Karpas-422 (cell line): ENCODE measurements around the gene ZNF24. TPM values are rescaled to one million over a fixed set of nuclear protein-coding genes. Genes with fewer than 3 reads are reported as not detected.

Experiments used
- DNase-seq: peaks from one replicate; pipeline ENCODE4 v3.0.0-alpha.2; 2015
- H2AFZ ChIP-seq: fragments of 200-600 bp; sonication (generic); 2 replicates; pipeline ENCODE4 v1.6.1; 2014; ENCODE audit warnings: antibody characterized with exemption, low read length, mixed read lengths
- H3K27ac ChIP-seq: fragments of 200-600 bp; sonication (generic); 2 replicates; pipeline ENCODE4 v1.5.1; 2014; ENCODE audit warnings: mild to moderate bottlenecking, low read length, moderate library complexity
- H3K27me3 ChIP-seq: fragments of 200-600 bp; sonication (generic); 2 replicates; pipeline ENCODE4 v1.6.1; 2014; ENCODE audit warnings: low read length, mixed read lengths
- H3K36me3 ChIP-seq: fragments of 200-600 bp; sonication (generic); 2 replicates; pipeline ENCODE4 v1.6.1; 2014; ENCODE audit warnings: low read length, mixed read lengths; ENCODE audit not compliant: insufficient read depth
- H3K4me1 ChIP-seq: fragments of 200-600 bp; sonication (generic); 2 replicates; pipeline ENCODE4 v1.6.1; 2014; ENCODE audit warnings: mild to moderate bottlenecking, low read length, mixed read lengths
- H3K4me2 ChIP-seq: fragments of 200-600 bp; sonication (generic); 2 replicates; pipeline ENCODE4 v1.6.1; 2014; ENCODE audit warnings: low read length, low read depth, mild to moderate bottlenecking; ENCODE audit not compliant: poor library complexity, severe bottlenecking
- H3K4me3 ChIP-seq: fragments of 200-600 bp; sonication (generic); 2 replicates; pipeline ENCODE4 v1.5.1; 2014; ENCODE audit warnings: mild to moderate bottlenecking, antibody characterized with exemption, low read length, mixed read lengths
- H3K79me2 ChIP-seq: fragments of 200-600 bp; sonication (generic); 2 replicates; pipeline ENCODE4 v1.6.1; 2014; ENCODE audit warnings: mild to moderate bottlenecking, low read length, mixed read lengths
- H3K9ac ChIP-seq: fragments of 200-600 bp; sonication (generic); 2 replicates; pipeline ENCODE4 v1.6.0; 2014; ENCODE audit warnings: low read length
- H3K9me2 ChIP-seq: fragments of 200-600 bp; sonication (generic), shearing (Covaris generic); replicated peaks from 2 replicates; pipeline ENCODE4 v1.6.0; 2014; ENCODE audit warnings: mild to moderate bottlenecking, low read length, moderate library complexity; ENCODE audit not compliant: insufficient read depth
- H3K9me3 ChIP-seq: fragments of 300-700, 200-600 bp; sonication (generic); 2 replicates; pipeline ENCODE4 v1.6.1; 2014; ENCODE audit warnings: low read length, mixed read lengths
- H4K20me1 ChIP-seq: fragments of 200-600 bp; sonication (generic); 2 replicates; pipeline ENCODE4 v1.6.1; 2014; ENCODE audit warnings: mild to moderate bottlenecking, antibody characterized with exemption, low read length, low read depth; ENCODE audit not compliant: insufficient read depth
- total RNA-seq: library from RNA; depleted of rRNA; stranded (reverse); fragments of >200 nt; shearing (Covaris generic); gene quantifications from 2 replicates; pipeline ENCODE4 v1.2.3, GENCODE V29; 2014; ENCODE audit warnings: low replicate concordance

Gene ZNF24
- total RNA-seq, 1 experiment from 2014 or later, result 42.6 TPM

GRCh38 chr18:35345950-35346349, 1.7 kb upstream of the ZNF24 start:
- peaks cover 14% of the 10 kb centered on the region for H4K20me1 ChIP-seq
- H3K4me3 ChIP-seq, result no peak overlapping the region
- H3K27me3 ChIP-seq, result no peaks in the 10 kb centered on the region
- H3K79me2 ChIP-seq, result peaks cover 38% of the 10 kb centered on the region
- no peak overlapping the region for H3K4me2 ChIP-seq
- no peak overlapping the region for H3K27ac ChIP-seq
- H3K36me3 ChIP-seq, result peaks cover 26% of the 10 kb centered on the region
- no peaks in the 10 kb centered on the region for H3K9me3 ChIP-seq
- no peaks in the 10 kb centered on the region for H3K9me2 ChIP-seq
- peak overlapping the region; percentile 61; the same call in 1 of the 2 replicates for H2AFZ ChIP-seq
- DNase-seq, result no peak
- H3K9ac ChIP-seq, result no peak overlapping the region
- H3K4me1 ChIP-seq, result peaks cover 24% of the 10 kb centered on the region

DNA sequence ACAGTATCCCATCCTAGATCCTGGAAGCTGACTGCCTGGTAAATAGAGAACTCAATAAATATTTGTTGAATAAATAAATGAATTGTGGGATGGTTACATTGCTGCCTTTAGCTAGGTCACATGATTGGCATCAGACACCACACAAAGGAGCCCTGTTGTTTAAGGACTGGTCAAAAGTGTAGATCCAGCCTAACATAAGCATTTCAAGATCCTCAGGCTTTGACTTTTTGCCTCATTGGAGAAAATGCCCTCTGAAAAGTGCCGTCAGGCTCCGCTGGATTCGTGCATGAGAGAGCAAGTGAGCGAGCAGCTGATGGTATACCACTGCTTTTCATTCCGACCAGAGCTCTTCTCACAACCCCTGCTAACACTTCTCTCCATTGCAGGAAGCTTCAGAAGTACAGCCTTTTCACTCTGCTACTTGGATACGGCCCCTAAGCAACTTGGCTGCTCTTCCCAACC, 1.3 kb upstream of the ZNF24 start:
- Histone ChIP-seq H3K27ac (no peak overlapping the region), H3K9me3 (no peaks in the 10 kb centered on the region), H4K20me1 (peaks cover 14% of the 10 kb centered on the region), H3K4me1 (peaks cover 24% of the 10 kb centered on the region), H3K9me2 (no peaks in the 10 kb centered on the region), H3K4me2 (peak overlapping the region; percentile 90), H3K79me2 (peaks cover 42% of the 10 kb centered on the region), H3K4me3 (no peak overlapping the region), H3K9ac (no peak overlapping the region), H3K36me3 (peaks cover 30% of the 10 kb centered on the region), H3K27me3 (no peaks in the 10 kb centered on the region), H2AFZ (peak overlapping the region; percentile 61; the same call in 1 of the 2 replicates)
- no peak for DNase-seq

DNA sequence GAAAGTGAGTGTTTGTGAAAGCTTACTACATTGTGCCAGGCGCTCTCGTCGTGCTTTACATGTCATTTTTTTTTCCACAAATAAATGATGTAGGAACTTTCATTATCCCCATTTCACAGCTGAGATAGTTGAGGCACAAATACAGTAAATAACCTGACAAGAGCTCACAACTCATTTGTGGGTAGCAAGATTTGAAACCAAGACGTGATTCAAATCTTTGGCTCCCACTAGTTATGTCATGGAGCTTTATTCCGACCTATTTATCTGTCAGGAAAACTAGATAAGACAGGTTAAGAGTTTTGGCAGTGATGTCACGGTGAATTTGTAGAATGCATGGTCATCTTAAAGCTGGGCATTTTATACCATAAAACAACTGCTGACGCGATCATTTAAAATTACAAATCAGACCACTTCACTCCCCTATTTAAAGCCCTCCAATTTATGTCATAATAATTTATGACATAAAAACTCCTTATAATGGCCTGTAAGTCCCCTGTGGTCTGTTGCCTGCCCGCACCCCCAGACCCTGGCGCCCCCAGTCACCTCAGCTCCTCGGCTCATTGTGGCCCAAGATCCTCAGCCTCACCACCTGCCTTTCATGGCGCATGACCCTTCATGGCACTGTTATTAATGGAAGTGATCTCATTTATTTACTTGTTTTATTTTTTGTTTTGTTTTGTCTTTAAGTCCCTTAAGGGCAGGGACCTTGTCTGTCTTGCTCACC, 678 bp upstream of the ZNF24 start:
- H3K9me3 ChIP-seq, result no peaks in the 10 kb centered on the region
- H3K4me2 ChIP-seq, result peak overlapping the region; percentile 90
- H3K4me1 ChIP-seq, result peaks cover 24% of the 10 kb centered on the region
- H3K27ac ChIP-seq, result peak overlapping the region; percentile 89
- peaks cover 36% of the 10 kb centered on the region for H3K36me3 ChIP-seq
- H2AFZ ChIP-seq, result peak overlapping the region; percentile 98
- H3K9ac ChIP-seq, result peak overlapping the region; percentile 98
- peak overlapping the region; percentile 92 for H3K4me3 ChIP-seq
- H3K79me2 ChIP-seq, result peaks cover 48% of the 10 kb centered on the region
- no peaks in the 10 kb centered on the region for H3K27me3 ChIP-seq
- DNase-seq, result no peak
- no peaks in the 10 kb centered on the region for H3K9me2 ChIP-seq
- H4K20me1 ChIP-seq, result peaks cover 14% of the 10 kb centered on the region

- Histone ChIP-seq H3K79me2 (peaks cover 62% of the 10 kb centered on the region), H3K4me2 (peak overlapping the region; percentile 90), H3K9me2 (no peaks in the 10 kb centered on the region), H2AFZ (no peak overlapping the region), H3K27me3 (no peaks in the 10 kb centered on the region), H3K4me3 (peak overlapping the region; percentile 92), H3K36me3 (peaks cover 50% of the 10 kb centered on the region), H4K20me1 (peaks cover 14% of the 10 kb centered on the region), H3K9me3 (no peaks in the 10 kb centered on the region), H3K27ac (no peak overlapping the region; the same call in 1 of the 2 replicates), H3K4me1 (peaks cover 24% of the 10 kb centered on the region), H3K9ac (peak overlapping the region; percentile 98)
- no peak for DNase-seq
These were observed 708 bp downstream of the ZNF24 start for GRCh38 chr18:35343488-35343935.

- Histone ChIP-seq H4K20me1 (peaks cover under 1% of the 10 kb centered on the region), H3K27me3 (no peaks in the 10 kb centered on the region), H2AFZ (no peak overlapping the region), H3K9me2 (no peaks in the 10 kb centered on the region), H3K9ac (no peak overlapping the region), H3K79me2 (peaks cover 44% of the 10 kb centered on the region), H3K4me2 (no peak overlapping the region), H3K27ac (no peak overlapping the region), H3K4me1 (no peaks in the 10 kb centered on the region), H3K36me3 (peaks cover 90% of the 10 kb centered on the region), H3K4me3 (no peak overlapping the region), H3K9me3 (no peaks in the 10 kb centered on the region)
- no peak for DNase-seq
These were observed 6.9 kb downstream of the ZNF24 start for GRCh38 chr18:35337286-35337685.

DNA sequence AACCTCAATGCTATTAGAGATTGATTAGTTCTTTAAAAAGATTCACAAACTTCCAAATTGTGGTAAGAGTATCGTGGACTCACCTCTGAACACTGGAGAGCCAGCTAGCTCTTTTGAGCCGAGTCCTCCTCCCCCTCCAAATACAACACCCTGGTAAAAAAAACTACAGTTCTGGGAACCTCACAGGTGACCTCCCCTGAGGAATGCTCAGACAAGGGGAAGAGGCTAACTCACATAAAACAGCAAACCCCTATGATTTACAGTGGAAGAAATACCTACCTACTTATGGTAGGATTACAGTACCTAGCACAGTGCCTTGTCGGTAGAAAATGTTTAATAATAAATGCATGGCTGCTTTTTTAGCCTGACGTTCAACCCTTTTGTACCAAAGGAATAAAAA, 8.4 kb downstream of the ZNF24 start:
- no peak overlapping the region for H3K4me2 ChIP-seq
- peaks cover 30% of the 10 kb centered on the region for H3K79me2 ChIP-seq
- no peak for DNase-seq
- no peaks in the 10 kb centered on the region for H4K20me1 ChIP-seq
- peaks cover 77% of the 10 kb centered on the region for H3K36me3 ChIP-seq
- no peak overlapping the region for H3K9ac ChIP-seq
- no peaks in the 10 kb centered on the region for H3K27me3 ChIP-seq
- H3K9me3 ChIP-seq, result no peaks in the 10 kb centered on the region
- no peak overlapping the region for H3K4me3 ChIP-seq
- no peak overlapping the region for H2AFZ ChIP-seq
- H3K9me2 ChIP-seq, result no peaks in the 10 kb centered on the region
- no peaks in the 10 kb centered on the region for H3K4me1 ChIP-seq
- H3K27ac ChIP-seq, result no peak overlapping the region

DNA sequence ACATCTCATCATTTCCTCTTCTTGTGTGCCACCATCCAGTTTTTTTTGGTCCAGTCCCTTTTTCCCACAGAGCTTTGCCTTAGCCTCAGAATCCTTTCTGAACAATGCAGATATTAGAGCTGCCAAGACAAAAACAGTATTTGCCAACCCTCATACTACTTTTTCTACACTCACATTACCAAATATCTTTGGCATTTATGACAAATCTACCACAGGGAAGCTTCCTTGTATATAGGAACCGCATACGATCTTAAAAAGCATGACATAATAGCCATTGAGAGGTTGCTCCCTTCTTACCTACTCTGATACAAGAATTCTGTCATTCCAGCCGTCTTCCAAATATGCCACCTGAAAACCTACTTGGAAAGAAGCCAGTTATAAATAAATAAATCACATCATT, 9.4 kb downstream of the ZNF24 start:
- H3K36me3 ChIP-seq, result peaks cover 66% of the 10 kb centered on the region
- H3K27me3 ChIP-seq, result no peaks in the 10 kb centered on the region
- H3K9me3 ChIP-seq, result no peaks in the 10 kb centered on the region
- H3K4me1 ChIP-seq, result no peaks in the 10 kb centered on the region
- H4K20me1 ChIP-seq, result no peaks in the 10 kb centered on the region
- H3K4me2 ChIP-seq, result no peak overlapping the region
- no peak overlapping the region for H3K4me3 ChIP-seq
- H3K79me2 ChIP-seq, result peaks cover 19% of the 10 kb centered on the region
- H2AFZ ChIP-seq, result no peak overlapping the region
- H3K9ac ChIP-seq, result no peak overlapping the region
- no peak overlapping the region for H3K27ac ChIP-seq
- H3K9me2 ChIP-seq, result no peaks in the 10 kb centered on the region
- no peak for DNase-seq

GRCh38 chr18:35334212-35334611, 10.0 kb downstream of the ZNF24 start:
- H3K27ac ChIP-seq, result no peak overlapping the region
- no peaks in the 10 kb centered on the region for H3K4me1 ChIP-seq
- no peaks in the 10 kb centered on the region for H3K9me2 ChIP-seq
- no peaks in the 10 kb centered on the region for H3K9me3 ChIP-seq
- no peak overlapping the region for H3K4me2 ChIP-seq
- H3K9ac ChIP-seq, result no peak overlapping the region
- no peak overlapping the region for H2AFZ ChIP-seq
- no peak overlapping the region for H3K4me3 ChIP-seq
- H3K79me2 ChIP-seq, result peaks cover 13% of the 10 kb centered on the region
- no peaks in the 10 kb centered on the region for H4K20me1 ChIP-seq
- DNase-seq, result no peak
- no peaks in the 10 kb centered on the region for H3K27me3 ChIP-seq
- H3K36me3 ChIP-seq, result peaks cover 60% of the 10 kb centered on the region
